ENCODE data around the gene SEC16A. TPM values are rescaled to one million over a fixed set of nuclear protein-coding genes. Genes with fewer than 3 reads are reported as not detected.

SEC16A gene
- total and polyA plus RNA-seq, 2 donors from 2014 or later = 37.0 to 67.1 TPM

DNA sequence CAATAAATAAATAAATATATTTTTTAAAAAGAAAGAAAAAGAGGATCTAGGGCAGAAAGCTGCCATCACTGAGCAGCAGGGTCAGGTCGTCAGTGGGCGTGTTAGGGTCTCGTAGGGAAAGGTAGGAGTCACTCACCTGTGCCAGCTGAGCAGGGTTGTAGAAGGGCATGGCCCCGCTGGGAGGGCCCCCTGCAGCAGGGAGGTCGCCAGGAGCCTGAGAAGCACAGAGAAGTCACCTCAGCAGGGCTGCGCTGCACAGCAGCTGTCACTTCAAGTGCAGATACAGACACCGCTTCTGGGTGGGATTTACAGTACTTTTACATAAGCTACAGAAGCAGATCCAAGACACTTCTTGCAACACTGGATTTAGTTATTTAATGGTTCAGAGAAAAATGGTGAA, 39.2 kb downstream of the SEC16A start:
- no peak for FAIRE-seq
- no peak for DNase-seq
- no peak overlapping the region for H3K9ac ChIP-seq (ENCODE audit: low read length in 3 of 3)
- no peak overlapping the region for H3K4me3 ChIP-seq (ENCODE audit: low read length in 3 of 3)
- H3K27me3 ChIP-seq (ENCODE audit: control insufficient read depth, insufficient read depth, low read length) = no peaks in the 10 kb centered on the region
- peaks cover 2 to 37% (median 33%) of the 10 kb centered on the region in 3 donors for H3K36me3 ChIP-seq (ENCODE audit: control insufficient read depth in 2 of 3, insufficient read depth in 3 of 3, low read length in 3 of 3)
- peaks cover 0 to 4% (median 4%) of the 10 kb centered on the region in 3 donors for H3K4me1 ChIP-seq (ENCODE audit: control insufficient read depth in 2 of 3, insufficient read depth in 2 of 3, low read depth in 1 of 3, low read length in 3 of 3)
- intact Hi-C loops (cut with DNase I) = no loop called here
- no peak for TF ChIP-seq CTCF (IDR thresholded peaks at IDR 0.05; ENCODE audit: borderline replicate concordance, extremely low read depth, insufficient read depth)
- no peaks in the 10 kb centered on the region for H3K9me3 ChIP-seq (ENCODE audit: control insufficient read depth in 2 of 3, insufficient read depth in 1 of 3, low read length in 3 of 3)
- H3K27ac ChIP-seq (ENCODE audit: low read depth in 2 of 2, low read length in 2 of 2) = no peak overlapping the region

DNA sequence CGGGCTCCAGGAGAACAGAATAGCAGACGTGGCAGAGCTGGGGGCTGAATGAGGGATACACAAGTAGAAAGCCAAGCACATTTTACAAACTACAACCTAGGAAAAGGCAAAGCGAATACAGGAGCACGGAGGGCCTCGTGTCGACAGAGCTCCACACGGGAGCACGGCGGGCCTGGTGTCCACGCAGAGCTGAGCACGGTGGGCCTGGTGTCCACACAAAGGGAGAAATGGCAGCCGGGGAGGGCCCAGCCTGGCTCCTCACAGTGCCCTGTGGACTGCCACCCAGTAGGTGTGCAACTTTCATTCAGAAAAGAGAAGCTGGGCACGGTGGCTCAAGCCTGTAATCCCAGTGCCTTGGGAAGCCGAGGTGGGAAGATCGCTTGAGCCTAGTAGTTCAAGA, 39.8 kb downstream of the SEC16A start:
- DNase-seq (peak in 1 of 5 donors; percentile 62), FAIRE-seq (no peak)
- Histone ChIP-seq H3K27me3 (ENCODE audit: control insufficient read depth, insufficient read depth, low read length) (no peaks in the 10 kb centered on the region), H3K27ac (ENCODE audit: low read depth in 2 of 2, low read length in 2 of 2) (no peak overlapping the region), H3K4me3 (ENCODE audit: low read length in 3 of 3) (no peak overlapping the region), H3K9me3 (ENCODE audit: control insufficient read depth in 2 of 3, insufficient read depth in 1 of 3, low read length in 3 of 3) (no peaks in the 10 kb centered on the region), H3K9ac (ENCODE audit: low read length in 3 of 3) (no peak overlapping the region), H3K4me1 (ENCODE audit: control insufficient read depth in 2 of 3, insufficient read depth in 2 of 3, low read depth in 1 of 3, low read length in 3 of 3) (peaks cover 0 to 4% (median 4%) of the 10 kb centered on the region in 3 donors), H3K36me3 (ENCODE audit: control insufficient read depth in 2 of 3, insufficient read depth in 3 of 3, low read length in 3 of 3) (peaks cover 2 to 34% (median 30%) of the 10 kb centered on the region in 3 donors)
- intact Hi-C loops (cut with DNase I) = no loop called here
- TF ChIP-seq CTCF (IDR thresholded peaks at IDR 0.05; ENCODE audit: borderline replicate concordance, extremely low read depth, insufficient read depth) = no peak

DNA sequence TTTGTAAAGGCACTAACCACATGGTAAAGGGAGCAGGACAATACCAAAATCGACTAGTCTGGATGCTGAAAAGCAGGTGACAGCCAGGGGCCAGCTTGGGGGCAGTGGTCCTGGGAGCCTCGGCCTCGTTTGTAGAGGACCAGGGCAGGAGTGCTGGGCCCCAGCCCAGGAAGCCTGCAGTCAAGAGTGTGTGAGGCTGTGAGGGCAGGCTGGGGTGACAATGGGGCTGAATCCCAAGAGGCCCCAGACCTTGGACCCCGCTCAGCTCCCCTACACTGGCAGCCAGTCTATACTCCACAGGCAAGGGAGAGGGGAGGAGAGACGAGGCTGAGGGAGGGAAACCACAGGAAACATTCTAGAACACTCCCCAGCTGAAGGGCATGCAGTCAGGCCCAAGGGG, 40.6 kb downstream of the SEC16A start:
- Histone ChIP-seq H3K27me3 (ENCODE audit: control insufficient read depth, insufficient read depth, low read length) (no peaks in the 10 kb centered on the region), H3K9ac (ENCODE audit: low read length in 3 of 3) (no peak overlapping the region), H3K9me3 (ENCODE audit: control insufficient read depth in 2 of 3, insufficient read depth in 1 of 3, low read length in 3 of 3) (no peaks in the 10 kb centered on the region), H3K4me3 (ENCODE audit: low read length in 3 of 3) (no peak overlapping the region), H3K27ac (ENCODE audit: low read depth in 2 of 2, low read length in 2 of 2) (no peak overlapping the region), H3K36me3 (ENCODE audit: control insufficient read depth in 2 of 3, insufficient read depth in 3 of 3, low read length in 3 of 3) (peaks cover 2 to 30% (median 27%) of the 10 kb centered on the region in 3 donors), H3K4me1 (ENCODE audit: control insufficient read depth in 2 of 3, insufficient read depth in 2 of 3, low read depth in 1 of 3, low read length in 3 of 3) (peaks cover 0 to 9% (median 4%) of the 10 kb centered on the region in 3 donors)
- intact Hi-C loops (cut with DNase I) = no loop called here
- TF ChIP-seq CTCF (IDR thresholded peaks at IDR 0.05; ENCODE audit: borderline replicate concordance, extremely low read depth, insufficient read depth) = no peak
- DNase-seq = no peak
- FAIRE-seq = no peak

GRCh38 chr9:136441681-136442245, 41.1 kb downstream of the SEC16A start:
- Histone ChIP-seq H3K27ac (ENCODE audit: low read depth in 2 of 2, low read length in 2 of 2) (no peak overlapping the region), H3K27me3 (ENCODE audit: control insufficient read depth, insufficient read depth, low read length) (no peaks in the 10 kb centered on the region), H3K4me1 (ENCODE audit: control insufficient read depth in 2 of 3, insufficient read depth in 2 of 3, low read depth in 1 of 3, low read length in 3 of 3) (peaks cover 0 to 14% (median 4%) of the 10 kb centered on the region in 3 donors), H3K36me3 (ENCODE audit: control insufficient read depth in 2 of 3, insufficient read depth in 3 of 3, low read length in 3 of 3) (peaks cover 2 to 27% (median 22%) of the 10 kb centered on the region in 3 donors), H3K9ac (ENCODE audit: low read length in 3 of 3) (no peak overlapping the region), H3K4me3 (ENCODE audit: low read length in 3 of 3) (no peak overlapping the region), H3K9me3 (ENCODE audit: control insufficient read depth in 2 of 3, insufficient read depth in 1 of 3, low read length in 3 of 3) (no peaks in the 10 kb centered on the region)
- intact Hi-C loops (cut with DNase I) = no loop called here
- FAIRE-seq (no peak), DNase-seq (peak in 1 of 5 donors; percentile 71)
- TF ChIP-seq CTCF (IDR thresholded peaks at IDR 0.05; ENCODE audit: borderline replicate concordance, extremely low read depth, insufficient read depth) = no peak
